HG02798 (cell line): ENCODE data around the gene DAB2IP.

Source experiments
- ATAC-seq: cut with Tn5 transposase; IDR thresholded peaks from one replicate; pipeline ENCODE4 v1.9.1; 2021; ENCODE audit warnings: mild to moderate bottlenecking; ENCODE audit not compliant: unreplicated experiment, poor library complexity

Gene DAB2IP

DNA sequence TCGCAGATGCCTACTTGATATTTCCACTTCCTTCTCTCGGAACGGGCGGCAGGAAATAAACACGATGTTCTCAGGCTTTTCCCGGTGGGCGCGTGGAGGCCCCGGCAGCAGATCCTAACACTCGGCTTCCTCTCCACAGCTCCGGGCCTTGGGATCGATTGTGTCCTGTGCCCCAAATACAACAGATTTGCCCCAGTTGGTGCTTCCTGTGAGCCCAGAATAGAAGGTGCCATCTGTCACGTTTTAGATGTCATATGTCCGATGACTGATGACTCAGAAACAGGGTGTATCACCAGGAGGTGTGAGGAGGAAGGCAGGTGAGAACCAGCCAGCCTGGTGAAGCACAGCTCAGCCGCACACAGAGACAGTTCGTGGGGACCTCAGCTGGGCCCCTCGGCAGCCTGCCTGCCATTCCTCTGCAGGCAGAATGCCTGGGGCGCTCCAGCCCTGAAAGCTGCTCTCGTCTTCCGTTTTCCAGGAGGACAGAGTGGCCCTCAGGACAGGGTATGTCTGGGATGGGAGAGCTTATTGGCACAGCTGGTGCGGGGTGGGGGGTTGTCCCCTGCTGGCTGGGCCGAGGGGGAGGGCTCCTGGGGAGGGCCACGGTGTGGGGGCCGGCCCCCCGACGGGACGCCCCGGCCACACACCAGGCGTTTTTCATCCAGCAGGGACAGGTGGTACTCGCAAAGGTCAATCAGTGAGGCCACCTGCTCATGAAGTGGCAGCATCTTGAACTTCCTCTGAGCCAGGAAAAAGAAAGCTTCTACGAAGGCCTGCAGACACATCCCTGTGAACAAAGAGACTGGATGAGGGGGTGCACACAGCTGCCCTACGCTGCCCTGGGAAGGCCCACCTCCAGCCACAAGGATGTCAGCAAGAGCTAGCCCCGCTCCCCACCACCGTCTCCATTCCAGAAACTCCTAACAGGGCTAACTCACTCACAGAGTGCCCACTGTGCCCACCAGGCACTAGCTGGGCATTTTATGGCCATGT is 171.0 kb downstream of the DAB2IP start:
- no peak for ATAC-seq

DNA sequence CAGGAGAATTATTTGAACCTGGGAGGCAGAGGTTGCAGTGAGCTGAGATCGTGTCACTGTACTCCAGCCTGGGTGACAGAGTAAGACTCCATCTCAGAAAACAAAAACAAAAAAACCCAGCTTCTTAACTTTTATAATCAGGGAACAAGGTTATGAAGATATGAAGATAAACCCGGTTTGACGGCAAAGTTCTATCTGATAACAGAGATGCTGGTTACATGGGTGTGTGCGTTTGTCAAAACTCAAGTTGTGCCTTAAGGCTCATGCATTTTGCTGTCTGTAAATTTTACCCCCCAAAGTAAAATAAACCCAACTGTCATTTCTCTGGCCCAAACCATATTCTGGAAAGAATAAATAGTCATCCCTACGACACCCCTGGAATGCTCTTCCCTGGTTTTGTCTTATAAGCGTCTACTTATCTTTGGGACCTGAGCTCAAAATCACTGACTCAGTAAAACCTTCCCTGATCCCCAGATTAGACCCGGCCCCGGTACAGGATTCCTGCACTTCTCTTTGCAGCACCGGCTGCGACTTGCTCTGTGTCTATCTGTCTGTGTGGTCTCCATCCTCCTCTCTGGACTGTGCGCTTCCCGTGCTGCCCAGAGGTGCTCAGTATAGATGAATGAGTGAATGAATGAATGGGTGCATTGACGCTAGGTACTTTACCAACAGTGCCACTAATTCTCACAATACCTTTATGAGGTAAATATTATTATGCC is 172.2 kb downstream of the DAB2IP start:
- no peak for ATAC-seq

DNA sequence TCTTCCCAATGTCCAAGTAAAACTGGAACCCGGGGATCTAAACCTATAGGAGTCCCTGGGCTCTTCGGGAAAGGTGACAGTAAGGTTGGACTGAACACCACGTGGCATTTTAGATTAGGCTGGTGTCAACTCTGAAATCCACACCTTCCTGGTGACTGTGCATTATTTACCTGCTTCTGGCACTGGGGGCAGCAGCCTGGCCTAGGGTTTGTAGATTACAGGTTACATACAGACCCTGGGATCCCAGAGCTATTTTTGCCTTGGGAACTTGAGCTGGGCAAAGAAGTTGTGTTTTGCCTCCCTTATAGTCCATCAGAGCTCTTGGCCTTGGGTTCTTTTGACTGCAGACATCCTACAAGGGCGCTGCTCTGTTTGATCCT is 173.2 kb downstream of the DAB2IP start:
- no peak for ATAC-seq

DNA sequence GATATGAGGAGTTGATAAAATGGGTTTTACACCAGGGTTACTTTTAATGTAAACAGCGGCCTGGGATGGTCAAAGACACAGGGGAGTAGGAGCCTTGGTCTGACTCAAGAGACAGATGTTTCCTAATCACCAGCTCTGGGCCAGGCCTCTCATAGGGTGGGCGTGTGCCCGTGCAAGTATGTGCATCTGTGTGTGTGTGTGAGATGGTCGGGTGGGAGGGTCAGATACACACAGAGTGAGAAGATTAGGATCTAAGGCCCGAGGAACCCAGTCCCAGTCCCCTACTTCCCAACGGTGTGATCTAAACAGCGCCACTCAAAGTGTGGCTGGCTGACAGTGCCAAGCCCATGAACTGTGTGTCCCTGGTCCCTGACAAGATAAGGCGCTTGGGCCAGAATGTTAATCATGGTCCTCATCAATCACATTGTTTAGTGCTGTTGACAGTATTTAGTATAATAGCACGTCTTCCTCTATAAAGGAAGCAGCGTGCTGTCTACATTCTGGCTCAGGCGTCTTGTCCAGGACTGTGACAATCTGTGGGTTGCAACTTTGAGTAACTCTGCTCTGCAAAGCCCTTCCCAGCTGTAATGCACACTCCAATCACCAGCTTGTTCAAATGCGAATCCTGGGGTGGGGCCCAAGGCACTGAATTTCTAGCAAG is 173.7 kb downstream of the DAB2IP start:
- ATAC-seq, result no peak

DNA sequence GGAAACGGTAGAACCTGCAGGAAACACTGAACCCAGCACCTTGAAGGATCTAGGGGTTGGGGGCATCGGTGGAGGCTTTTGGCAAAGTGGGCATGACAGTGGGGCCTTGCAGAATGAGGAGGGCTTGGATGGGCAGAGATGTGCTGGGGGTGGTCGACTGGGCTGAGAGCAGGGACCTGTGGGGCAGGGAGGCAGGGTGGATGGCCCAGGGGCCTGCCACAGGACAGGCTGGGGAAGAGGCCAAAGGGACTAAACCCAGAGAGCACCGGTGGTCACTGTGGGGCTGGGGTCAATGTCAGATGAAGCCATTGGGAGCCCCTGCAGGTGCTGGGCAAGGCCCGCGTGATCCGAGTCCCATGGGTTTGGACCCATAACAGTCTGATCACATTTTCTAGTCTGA is 175.3 kb downstream of the DAB2IP start:
- ATAC-seq, result no peak

DNA sequence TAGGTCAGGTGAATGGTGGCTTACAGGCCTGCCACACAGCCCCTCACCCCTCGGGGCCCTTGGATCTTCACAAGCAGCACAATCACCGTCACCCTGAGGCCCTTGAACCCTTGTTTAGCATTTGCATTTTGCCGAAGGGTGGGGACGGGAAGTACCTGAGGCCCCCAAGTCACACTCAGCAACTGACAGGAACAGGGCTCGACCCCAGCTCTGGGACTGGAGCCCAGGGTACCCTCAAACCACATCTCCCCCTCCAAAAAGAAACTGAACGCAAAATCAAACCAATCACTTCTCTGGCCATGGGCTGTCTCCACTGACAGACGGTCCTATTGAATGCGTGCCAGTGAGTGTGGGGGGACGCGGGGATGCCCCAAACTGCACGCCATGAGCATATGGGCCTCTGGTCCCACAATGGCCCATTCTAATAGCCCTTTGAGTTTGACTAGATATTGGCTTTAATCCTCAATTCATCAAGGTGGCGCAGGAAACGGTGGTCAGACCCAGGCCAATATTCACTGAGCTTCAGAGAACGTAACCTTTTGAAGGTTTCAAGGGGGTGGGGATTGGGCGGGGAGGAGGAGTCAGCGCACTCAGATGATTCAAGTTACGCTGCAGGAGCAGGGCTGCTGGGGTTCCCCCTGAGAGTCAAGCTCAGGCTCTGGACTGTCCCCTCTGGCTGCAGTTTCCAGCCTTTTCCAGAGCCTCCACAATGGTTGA is 176.0 kb downstream of the DAB2IP start:
- no peak for ATAC-seq

DNA sequence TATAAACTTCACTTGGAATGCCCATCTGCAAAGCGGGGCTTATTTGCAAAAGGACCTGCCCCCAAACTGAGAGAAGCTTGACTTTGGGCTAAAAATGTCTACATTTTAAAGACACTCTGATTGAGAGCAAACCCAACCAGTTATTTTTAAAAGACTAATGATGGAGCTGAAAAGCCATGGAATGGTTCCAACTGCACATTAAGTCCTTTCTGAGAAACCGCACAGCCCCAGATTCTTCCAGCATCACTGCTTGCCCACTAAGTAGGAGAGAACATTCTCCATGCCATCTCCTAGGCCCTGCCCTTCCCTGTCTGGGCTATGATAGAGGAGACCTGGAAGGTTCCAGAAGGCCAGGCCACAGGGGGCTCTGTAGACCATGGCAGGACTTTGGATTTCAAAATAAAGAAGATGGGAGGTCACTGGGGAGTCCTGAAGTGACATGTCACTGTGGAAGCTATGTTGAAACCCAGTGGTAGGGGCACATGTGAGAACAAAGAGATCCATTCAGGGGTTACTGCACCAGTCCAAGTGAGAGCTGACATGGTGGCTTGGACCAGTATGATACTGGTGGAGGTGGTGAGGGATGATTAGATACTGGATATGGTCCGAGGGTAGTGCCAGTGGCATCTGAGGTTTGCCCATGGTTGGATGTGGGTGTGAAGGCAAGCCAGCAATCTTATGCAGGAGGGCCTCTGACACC is 179.2 kb downstream of the DAB2IP start:
- ATAC-seq, result no peak

DNA sequence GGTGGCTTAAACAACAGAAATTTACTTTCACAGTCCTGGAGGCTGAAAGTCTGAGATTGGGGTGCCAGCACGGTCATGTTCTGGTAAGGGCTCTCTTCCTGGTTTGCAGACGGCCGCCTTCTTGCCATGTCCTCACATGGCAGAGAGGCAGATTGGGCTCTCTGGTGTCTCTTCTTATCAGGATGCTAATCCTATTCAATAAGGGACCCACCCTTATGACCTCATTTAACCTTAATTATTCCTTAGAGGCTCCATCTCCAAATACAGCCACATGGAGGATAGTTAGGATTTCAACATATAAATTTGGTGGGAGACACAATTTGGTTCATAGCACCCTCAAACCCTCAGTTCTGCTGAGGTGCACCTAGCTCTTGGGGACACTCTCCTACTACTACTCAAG is 180.4 kb downstream of the DAB2IP start:
- no peak for ATAC-seq

DNA sequence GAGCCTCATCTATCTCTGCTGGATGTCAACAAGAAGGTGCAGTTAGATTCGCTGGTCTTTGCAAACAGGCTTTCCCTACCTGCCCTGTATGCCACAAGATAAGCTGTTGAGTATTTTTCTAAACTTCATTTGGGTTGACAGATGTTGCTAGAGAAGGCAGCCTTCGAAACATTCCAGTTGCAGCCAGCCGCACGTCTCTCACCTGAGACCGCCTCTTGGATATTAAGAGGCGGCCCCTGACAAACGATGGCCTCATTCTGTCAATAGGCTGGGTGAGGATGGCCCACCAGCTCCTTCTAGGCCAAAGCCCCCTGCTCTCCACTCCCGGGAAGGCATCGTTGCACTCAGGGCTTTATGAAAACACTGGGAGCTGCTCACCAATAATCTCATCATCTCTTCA is 181.6 kb downstream of the DAB2IP start:
- no peak for ATAC-seq
